GM19099 (cell line): ENCODE measurements around the gene SLC8A1.

Experiments
- POLR2A ChIP-seq: IDR thresholded peaks from 3 replicates; pipeline ENCODE4 v1.6.1; 2011; ENCODE audit warnings: low read depth; ENCODE audit not compliant: insufficient read length; ENCODE audit errors: extremely low read depth

Gene SLC8A1

DNA sequence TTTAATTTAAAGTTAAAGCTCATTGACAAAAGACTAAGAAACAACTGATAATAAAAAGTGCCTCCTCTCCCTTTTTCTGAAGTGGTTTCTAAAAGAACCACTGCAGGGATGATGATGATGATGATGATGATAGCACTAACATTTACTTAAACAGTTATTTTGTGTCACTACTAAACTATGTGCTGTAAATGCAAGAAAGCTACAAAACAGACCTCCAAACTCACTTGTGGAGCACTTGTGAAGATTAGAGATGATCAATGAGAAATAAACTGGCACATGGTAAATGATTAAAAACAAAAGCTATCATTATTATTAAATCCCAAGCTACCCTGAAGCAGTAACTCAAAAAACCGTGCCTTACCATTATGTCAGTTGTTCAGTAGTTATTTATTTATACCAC, 88.7 kb downstream of the SLC8A1 start:
- TF ChIP-seq POLR2A = no peak

DNA sequence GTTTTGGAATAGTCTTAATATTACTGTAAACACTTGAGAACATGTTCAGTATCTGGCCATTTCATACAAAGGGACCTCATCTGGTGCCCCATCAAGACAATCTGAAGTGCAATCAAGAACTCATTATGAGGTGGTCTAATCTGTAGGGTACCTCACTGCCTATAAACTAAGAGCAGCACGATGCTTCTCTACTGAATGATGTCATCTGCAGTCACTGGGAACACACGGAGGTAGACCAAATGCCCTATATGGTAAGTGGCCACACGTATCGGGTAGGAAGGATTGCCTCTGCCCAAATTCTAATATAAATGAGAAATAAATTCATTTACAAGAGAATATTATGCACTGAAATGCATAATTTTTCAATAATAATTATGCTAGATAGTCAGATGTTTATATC, 90.4 kb downstream of the SLC8A1 start:
- no peak for TF ChIP-seq POLR2A

DNA sequence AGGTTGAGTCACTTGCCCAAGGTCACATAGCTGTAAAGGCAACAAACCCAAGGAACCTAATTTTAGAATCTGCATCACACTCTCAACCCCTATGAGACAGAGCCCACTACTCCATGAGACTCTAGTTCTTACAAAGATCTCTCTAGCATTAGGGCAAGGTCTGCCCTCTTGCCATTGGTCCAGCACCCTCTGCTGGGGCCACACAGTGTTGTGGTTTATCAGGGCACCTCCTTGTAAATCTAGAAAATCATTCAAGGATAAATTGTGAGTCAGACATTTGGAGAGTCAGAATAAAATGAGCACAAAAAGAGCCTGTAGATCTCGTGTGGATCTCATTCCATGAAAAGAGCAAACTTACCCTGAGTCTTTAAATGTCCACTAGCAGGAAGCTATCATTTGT, 91.2 kb downstream of the SLC8A1 start:
- no peak for TF ChIP-seq POLR2A

DNA sequence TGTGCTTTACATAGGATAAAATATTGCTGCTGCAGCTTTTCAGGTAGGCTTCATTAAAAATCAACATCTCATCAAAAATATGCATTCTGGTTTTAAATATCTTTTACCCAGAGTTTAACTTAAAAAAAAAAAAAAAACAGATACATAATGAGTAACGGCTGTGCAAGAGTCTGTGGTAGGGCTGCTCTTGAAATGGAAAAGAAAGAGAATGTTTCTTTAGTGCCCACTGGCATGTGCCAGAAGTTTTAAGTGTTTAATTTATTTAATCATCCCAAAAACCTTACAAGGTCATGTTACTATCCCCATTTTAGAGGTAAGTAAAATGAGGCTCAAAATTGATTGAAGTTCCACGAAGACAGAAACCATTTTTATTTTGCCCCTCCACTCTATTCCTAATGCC, 92.1 kb downstream of the SLC8A1 start:
- TF ChIP-seq POLR2A = no peak

DNA sequence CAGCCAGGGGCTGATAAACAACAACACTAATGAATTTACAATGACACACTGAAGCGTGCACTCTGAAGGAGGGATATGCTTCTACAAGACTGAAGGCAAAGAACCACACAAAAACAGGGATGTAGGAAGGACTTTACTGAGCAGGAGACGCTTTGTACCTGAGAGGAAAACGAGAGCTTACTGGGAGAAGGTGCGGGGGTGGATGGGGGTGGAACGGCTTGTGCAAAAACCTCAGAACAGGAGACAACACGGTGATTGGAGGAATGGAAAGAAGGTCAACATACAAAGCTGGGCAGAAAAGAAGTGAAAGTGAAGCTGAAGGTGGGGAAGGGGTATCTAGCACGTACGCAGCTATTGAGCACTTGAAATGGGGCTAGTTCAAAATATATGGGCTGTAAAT, 93.1 kb downstream of the SLC8A1 start:
- no peak for TF ChIP-seq POLR2A

DNA sequence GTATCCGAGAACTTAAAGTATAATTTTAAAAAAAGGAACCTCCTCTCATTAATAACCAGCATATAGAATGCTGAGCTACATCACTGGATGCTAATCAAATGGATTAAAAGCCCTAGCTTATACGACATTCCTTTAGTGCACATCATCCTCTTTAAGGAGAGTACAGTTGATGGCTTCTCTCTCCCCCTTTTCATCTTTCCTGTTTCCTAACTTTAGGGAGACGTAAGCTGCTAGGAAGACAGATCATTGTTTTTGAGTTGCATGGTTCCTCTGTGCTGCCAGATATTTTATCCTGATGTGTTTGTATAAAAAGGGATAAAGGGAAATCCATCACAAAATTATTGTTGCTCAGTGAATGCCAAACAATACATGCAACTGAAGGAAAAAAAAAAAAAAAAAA, 94.2 kb downstream of the SLC8A1 start:
- TF ChIP-seq POLR2A = no peak

DNA sequence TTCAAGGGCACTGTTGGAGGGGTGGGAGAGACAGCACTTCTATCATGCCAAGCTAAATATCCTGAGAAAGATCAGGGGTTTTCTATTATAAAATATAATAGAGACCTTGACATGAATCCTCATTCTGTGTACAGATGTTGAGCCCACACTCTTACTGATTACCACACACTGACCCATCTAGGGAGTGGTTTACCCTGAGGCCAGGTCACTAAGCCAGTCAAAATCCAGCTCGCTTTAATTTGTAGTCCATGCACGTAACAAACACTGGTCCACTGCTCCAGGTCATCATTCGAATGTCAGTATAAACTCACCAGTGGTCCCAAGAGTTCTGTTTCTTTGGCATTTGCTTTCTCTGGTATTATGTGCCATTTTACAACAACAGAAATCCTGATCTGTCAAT, 96.4 kb downstream of the SLC8A1 start:
- no peak for TF ChIP-seq POLR2A

DNA sequence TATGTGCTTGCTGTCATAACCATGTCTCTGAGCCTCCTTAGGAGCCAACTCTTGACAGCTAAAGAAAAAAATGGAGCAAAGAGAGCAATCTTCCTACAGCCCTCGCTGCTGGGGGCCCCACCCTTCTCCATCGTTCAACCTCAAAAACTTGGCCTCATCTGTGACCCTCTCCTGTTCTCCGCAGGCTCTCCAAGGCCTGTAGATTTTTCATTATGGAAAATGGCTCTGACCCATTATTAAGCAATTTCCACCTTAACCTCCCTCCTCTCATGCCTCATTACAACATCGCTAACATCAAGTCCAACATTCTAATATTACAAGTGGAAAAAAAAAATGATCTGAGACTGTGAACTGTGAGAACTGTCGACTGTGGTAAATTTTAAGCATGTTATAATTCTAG, 98.7 kb downstream of the SLC8A1 start:
- no peak for TF ChIP-seq POLR2A

DNA sequence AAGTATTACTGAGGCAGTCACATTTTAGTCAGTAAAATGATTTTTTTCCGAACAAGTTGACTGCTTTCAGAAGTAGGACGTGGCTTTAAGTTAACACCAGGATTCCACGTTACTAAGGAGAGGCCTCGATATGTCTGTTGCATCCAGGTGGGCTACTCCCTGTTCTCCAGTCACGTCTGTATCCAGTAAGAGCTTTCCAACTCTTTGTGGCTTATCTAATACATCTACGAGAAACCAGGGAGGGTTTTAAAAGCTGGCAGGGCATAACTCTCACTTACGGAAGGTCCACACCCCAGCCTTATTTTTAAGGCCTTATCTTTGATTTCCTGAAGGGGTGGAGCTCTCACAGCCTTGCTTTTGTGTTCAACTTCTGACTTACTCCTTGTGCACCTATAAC, 99.2 kb downstream of the SLC8A1 start:
- TF ChIP-seq POLR2A = no peak

DNA sequence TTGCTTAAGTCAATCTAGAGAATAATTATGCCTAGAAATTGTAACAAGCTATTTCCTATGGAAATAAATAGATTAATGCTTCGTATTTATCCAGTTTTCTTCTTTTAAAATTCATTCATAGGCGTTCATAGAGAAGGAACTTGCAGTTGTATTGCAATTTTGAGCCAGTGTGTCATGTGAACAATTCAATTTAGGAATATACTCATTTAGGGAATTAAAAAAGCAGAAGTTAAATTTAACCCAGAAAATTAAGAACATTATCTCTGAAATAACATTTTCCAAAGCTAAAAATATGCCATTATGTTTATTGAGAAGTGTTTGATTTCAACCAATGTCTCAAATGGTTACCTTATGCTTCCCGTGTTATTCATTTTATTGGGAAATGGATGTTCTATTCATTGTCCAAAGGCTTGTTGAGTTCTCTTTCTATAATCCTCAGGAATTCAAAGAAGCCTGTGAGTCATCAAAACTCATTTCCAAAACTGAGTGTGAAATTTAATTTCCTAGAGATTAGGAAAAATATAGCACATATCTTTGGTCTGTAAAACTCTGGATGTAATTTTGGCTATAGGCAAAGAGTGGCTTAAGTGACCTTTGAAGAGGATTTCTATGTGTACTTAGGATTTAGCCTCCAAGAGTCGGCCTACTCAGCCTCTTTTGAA, 99.7 kb downstream of the SLC8A1 start:
- no peak for TF ChIP-seq POLR2A

DNA sequence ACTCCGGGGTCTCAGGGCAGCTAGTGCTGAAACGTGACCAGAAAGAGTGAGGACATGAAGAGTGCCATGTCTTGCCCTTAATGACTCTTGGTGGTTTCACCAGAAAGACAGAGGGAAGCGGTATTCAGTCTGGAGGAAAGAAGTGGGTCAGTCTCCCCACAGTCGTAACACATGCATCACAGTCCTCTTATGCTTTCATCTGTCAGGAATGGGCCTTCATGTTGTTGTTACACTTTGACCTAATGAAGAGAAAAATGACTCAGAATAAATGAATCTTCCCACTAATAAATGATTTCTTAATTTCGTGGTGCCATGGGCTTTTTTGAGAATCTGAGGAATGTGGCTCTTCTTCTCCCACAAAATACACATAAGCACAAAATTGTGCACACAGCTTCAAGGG, 103.2 kb downstream of the SLC8A1 start:
- TF ChIP-seq POLR2A = no peak

DNA sequence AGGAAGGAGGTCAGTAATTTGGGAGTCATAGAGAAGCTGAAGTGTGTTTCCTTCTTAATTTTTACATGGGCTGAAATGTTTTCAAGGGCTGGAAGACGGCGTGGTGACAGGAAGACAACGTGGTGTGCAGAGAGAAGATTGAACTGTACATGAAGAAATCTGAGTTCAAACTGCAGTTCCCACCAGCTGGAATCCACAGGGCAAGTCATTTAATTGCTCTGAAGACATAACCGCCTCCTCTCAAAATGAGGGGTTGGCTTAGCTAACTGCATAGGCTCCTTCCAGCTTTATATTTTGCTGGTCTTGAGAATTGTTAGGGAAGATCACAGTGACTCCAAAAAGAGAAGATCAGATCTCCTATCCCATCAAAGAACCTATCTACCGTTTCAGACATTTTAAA, 103.9 kb downstream of the SLC8A1 start:
- TF ChIP-seq POLR2A = no peak

DNA sequence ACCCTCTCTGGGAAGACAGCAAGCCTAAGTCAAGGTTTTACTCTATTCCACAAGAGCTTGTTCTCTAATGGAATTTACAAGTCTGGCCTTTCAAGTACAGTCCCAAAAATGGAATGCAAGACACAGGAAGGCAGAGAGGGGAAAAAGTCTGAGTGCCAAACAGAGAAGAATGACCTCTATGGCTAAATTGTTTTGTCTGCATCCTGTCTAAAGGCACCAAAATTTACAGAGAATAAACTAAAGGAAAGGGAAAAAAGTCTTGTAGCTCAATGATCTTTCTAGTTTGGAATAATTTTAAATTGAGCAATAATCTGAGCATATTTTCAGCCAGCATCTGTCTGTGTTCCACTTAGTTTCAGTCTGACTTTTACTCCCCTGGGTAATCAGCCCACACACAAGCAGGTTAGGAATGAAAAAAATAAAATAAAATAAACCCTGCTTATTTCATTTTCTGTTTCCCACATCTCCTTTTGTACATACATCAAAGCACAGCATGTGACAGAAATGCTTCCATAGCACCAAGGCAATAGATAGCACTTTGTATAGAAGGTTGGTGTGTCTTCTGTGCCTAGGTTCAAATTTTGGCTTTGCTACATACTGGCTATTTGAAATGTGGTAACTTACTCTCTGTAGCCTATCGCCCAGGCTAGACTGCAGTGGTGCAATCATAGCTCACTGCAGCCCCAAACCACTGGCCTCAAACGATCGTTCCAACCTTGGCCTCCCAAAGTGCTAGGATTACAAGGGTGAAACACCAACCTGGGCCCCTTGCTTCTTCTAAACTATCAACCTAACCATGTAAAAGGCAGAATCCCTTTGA, 105.1 kb downstream of the SLC8A1 start:
- TF ChIP-seq POLR2A = no peak

DNA sequence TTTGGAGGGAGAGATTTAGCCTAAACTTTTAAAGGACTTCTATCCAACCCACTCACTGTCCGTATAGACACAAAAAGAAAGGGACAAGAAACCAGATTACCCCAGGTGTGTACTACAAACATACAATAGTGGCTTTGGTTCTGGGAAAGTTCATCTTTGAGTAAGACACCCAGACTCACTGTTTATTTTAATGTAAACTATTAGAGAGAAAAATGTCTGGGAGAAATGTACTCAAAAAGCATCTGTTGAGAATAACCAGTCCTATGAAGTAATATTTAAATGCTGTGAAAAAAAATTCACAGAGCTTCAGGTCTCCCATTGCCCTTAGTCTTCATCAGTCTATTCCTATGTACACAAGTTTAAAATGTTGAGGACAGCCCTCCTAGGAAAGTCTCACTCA, 107.5 kb downstream of the SLC8A1 start:
- no peak for TF ChIP-seq POLR2A

DNA sequence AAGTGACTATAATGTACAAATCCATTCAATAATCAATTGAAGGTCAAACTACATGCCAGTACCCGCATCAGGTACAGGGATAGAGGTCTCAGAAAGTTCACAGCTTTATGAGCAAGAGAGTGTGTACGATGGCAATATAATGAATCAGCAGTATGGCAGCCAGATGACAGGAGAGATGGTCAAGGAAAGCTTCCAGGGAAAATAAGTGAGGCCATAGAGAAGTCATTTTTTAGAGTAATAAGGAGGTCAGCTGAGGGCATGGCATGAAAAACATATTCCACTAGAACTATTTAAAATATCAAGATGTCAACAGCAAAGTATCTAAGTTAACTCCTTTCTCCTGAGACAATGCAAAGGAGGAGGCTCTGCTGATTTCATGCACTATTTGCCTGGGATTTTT, 108.0 kb downstream of the SLC8A1 start:
- TF ChIP-seq POLR2A = no peak

DNA sequence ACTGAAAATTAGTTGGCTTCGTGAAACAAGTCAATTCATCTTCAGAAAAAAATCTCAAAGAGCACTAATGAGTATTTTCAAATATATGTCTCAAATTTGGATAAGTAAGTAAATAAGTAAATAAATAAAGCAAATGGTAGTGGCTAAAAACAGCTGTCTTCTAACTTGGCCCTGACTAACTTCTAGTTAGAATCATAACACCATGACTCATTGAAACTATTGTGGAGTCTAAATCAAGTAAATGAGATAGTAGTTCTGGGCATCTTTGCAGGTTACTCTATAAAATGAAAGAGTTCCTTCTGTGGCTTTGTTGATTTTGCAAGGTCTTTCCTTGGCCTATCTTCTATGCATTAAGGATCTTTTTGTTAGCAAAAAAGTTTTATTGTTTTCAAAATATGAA, 110.7 kb downstream of the SLC8A1 start:
- no peak for TF ChIP-seq POLR2A
